HG03066 (cell line): Measurements from ENCODE around the gene TAF3.
A peak's percentile ranks its signal among the peaks of the same experiment; 100 is the strongest.

Experiments
- ATAC-seq: cut with Tn5 transposase; IDR thresholded peaks from one replicate; pipeline ENCODE4 v1.9.1; 2021; ENCODE audit warnings: low read depth; ENCODE audit not compliant: unreplicated experiment

The TAF3 gene

GRCh38 chr10:8054494-8055407 lies 236.4 kb downstream of the TAF3 start, which contains the start of gene GATA3:
Gene GATA3, plus strand, starts transcription at chr10:8054688. Its CDS starts 968 bp downstream, at chr10:8055656.
- ATAC-seq: peak; percentile 37

GRCh38 chr10:8055420-8056349 lies 237.4 kb downstream of the TAF3 start:
- ATAC-seq: no peak

- no peak for ATAC-seq
Measured at GRCh38 chr10:8056378-8056777, 238.1 kb downstream of the TAF3 start.

GRCh38 chr10:8056871-8057331 lies 238.6 kb downstream of the TAF3 start:
- no peak for ATAC-seq

GRCh38 chr10:8057636-8058273 lies 239.4 kb downstream of the TAF3 start:
- no peak for ATAC-seq

- no peak for ATAC-seq
Measured at GRCh38 chr10:8058274-8059111, 240.2 kb downstream of the TAF3 start.

GRCh38 chr10:8059191-8059936 lies 241.1 kb downstream of the TAF3 start:
- no peak for ATAC-seq

- peak; percentile 41 for ATAC-seq
Measured at GRCh38 chr10:8060010-8060703, 241.9 kb downstream of the TAF3 start.

- no peak for ATAC-seq
Measured at GRCh38 chr10:8060704-8061121, 242.4 kb downstream of the TAF3 start.

- ATAC-seq: no peak
Measured at GRCh38 chr10:8061274-8062211, 243.2 kb downstream of the TAF3 start.

- no peak for ATAC-seq
Measured at GRCh38 chr10:8063128-8063908, 245.0 kb downstream of the TAF3 start.

- no peak for ATAC-seq
Measured at GRCh38 chr10:8063935-8064334, 245.6 kb downstream of the TAF3 start.

- ATAC-seq: no peak
Measured at GRCh38 chr10:8064436-8064835, 246.1 kb downstream of the TAF3 start.

GRCh38 chr10:8065651-8066050 lies 247.3 kb downstream of the TAF3 start:
- ATAC-seq: no peak

GRCh38 chr10:8066124-8066523 lies 247.8 kb downstream of the TAF3 start:
- ATAC-seq: no peak
